BE2C (cell line): ENCODE measurements around the gene HPSE2.

Source experiments
- DNase-seq: peaks from one replicate; pipeline ENCODE4 v3.0.0-alpha.2; 2020
- H3K27me3 ChIP-seq: fragments of 250-450 bp; sonication (Bioruptor Pico); 2 replicates; pipeline ENCODE4 v1.5.1; 2020; ENCODE audit warnings: mild to moderate bottlenecking
- H3K36me3 ChIP-seq: fragments of 250-450 bp; sonication (Bioruptor Pico); 2 replicates; pipeline ENCODE4 v1.5.1; 2020; ENCODE audit warnings: mild to moderate bottlenecking
- H3K4me1 ChIP-seq: fragments of 250-450 bp; sonication (Bioruptor Pico); 2 replicates; pipeline ENCODE4 v1.5.1; 2020
- H3K4me3 ChIP-seq: 2 replicates; pipeline ENCODE4 v1.5.1; 2011; ENCODE audit warnings: low read depth, low read length
- H3K9me3 ChIP-seq: fragments of 250-450 bp; sonication (Bioruptor Pico); 2 replicates; pipeline ENCODE4 v1.5.1; 2020
- TF ChIP-seq, protein P1 (sequence below): IDR thresholded peaks from 2 replicates; pipeline ENCODE4 v1.5.1; 2012; ENCODE audit warnings: mild to moderate bottlenecking, low read depth, low read length

HPSE2 gene

GRCh38 chr10:99085358-99085757, 150.3 kb downstream of the HPSE2 start:
- Histone ChIP-seq H3K27me3 (no peaks in the 10 kb centered on the region), H3K4me3 (no peak overlapping the region), H3K4me1 (no peaks in the 10 kb centered on the region), H3K9me3 (no peaks in the 10 kb centered on the region), H3K36me3 (no peaks in the 10 kb centered on the region)
- TF ChIP-seq, protein P1, sequence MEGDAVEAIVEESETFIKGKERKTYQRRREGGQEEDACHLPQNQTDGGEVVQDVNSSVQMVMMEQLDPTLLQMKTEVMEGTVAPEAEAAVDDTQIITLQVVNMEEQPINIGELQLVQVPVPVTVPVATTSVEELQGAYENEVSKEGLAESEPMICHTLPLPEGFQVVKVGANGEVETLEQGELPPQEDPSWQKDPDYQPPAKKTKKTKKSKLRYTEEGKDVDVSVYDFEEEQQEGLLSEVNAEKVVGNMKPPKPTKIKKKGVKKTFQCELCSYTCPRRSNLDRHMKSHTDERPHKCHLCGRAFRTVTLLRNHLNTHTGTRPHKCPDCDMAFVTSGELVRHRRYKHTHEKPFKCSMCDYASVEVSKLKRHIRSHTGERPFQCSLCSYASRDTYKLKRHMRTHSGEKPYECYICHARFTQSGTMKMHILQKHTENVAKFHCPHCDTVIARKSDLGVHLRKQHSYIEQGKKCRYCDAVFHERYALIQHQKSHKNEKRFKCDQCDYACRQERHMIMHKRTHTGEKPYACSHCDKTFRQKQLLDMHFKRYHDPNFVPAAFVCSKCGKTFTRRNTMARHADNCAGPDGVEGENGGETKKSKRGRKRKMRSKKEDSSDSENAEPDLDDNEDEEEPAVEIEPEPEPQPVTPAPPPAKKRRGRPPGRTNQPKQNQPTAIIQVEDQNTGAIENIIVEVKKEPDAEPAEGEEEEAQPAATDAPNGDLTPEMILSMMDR, result no peak
- DNase-seq, result no peak

- TF ChIP-seq, protein P1, result no peak
- H3K4me3 ChIP-seq, result no peak overlapping the region
- H3K9me3 ChIP-seq, result no peaks in the 10 kb centered on the region
- no peaks in the 10 kb centered on the region for H3K4me1 ChIP-seq
- H3K36me3 ChIP-seq, result no peaks in the 10 kb centered on the region
- no peak for DNase-seq
- no peaks in the 10 kb centered on the region for H3K27me3 ChIP-seq
Measured at GRCh38 chr10:99084161-99084560, 151.5 kb downstream of the HPSE2 start.

- no peak for DNase-seq
Measured at GRCh38 chr10:99080275-99080945, 155.2 kb downstream of the HPSE2 start.

GRCh38 chr10:99062591-99062990, 173.1 kb downstream of the HPSE2 start:
- Histone ChIP-seq H3K36me3 (no peaks in the 10 kb centered on the region), H3K4me1 (no peaks in the 10 kb centered on the region), H3K27me3 (no peaks in the 10 kb centered on the region), H3K9me3 (no peaks in the 10 kb centered on the region), H3K4me3 (no peak overlapping the region)
- TF ChIP-seq, protein P1, result no peak
- no peak for DNase-seq

More at GRCh38 chr10:99080275-99080945, 155.2 kb downstream of the HPSE2 start:
- Histone ChIP-seq H3K9me3 (no peaks in the 10 kb centered on the region), H3K4me3 (no peak overlapping the region), H3K27me3 (no peaks in the 10 kb centered on the region), H3K36me3 (no peaks in the 10 kb centered on the region), H3K4me1 (no peaks in the 10 kb centered on the region)
- TF ChIP-seq, protein P1, result no peak

- no peaks in the 10 kb centered on the region for H3K27me3 ChIP-seq
- TF ChIP-seq, protein P1, result no peak
- H3K4me1 ChIP-seq, result no peaks in the 10 kb centered on the region
- no peaks in the 10 kb centered on the region for H3K9me3 ChIP-seq
- no peak overlapping the region for H3K4me3 ChIP-seq
- no peak for DNase-seq
- no peaks in the 10 kb centered on the region for H3K36me3 ChIP-seq
Measured at GRCh38 chr10:99058762-99059161, 176.9 kb downstream of the HPSE2 start.

DNA sequence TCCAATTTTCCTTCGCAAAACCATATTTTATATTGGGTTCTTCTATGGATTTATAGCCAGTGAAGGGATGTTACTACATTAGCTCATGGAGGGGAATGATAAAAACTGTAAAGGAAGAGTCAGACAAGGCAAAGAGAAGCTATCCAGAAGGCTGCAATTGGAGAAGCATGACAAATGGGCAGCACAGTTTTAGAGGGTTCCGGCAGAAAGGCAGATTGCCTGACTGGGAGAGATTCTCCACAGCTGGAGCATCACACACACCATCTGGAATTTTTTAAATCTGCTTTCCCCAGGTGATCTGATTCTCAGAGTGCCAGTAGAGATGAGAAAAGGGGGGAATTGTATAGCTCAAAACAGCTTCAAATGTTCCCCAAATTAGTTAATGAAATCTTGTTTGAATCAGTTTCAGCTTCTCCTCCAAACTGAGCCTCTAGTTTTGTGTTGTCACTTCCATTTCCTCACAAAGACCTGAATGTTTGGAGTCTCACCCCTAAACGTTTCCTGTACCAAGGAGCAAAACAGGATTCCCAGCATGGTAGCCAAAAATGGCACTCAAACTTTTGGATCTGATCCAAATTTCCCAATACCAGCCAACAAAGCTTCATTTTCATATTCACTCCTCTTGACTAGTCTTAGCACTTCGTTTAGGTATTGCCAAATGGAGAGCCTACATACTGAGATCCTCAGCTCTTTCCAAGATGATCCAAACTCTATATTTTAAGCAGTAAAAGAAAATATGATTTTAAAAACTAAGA, 177.5 kb downstream of the HPSE2 start:
- no peak for DNase-seq
- H3K27me3 ChIP-seq, result no peaks in the 10 kb centered on the region
- no peaks in the 10 kb centered on the region for H3K36me3 ChIP-seq
- H3K4me1 ChIP-seq, result no peaks in the 10 kb centered on the region
- no peak overlapping the region for H3K4me3 ChIP-seq
- TF ChIP-seq, protein P1, result no peak
- H3K9me3 ChIP-seq, result no peaks in the 10 kb centered on the region
